Activated T-helper 1 cell treated with anti-CD3 and anti-CD28 coated beads, Interleukin-12 subunit alpha, Interleukin-12 subunit beta, Interleukin-2, Interleukin-4 antibody, amounts not matched to agents 30 ng/mL and 10 ng/mL and 1 ng/mL, durations not matched to agents 14 hours and 24 hours and 36 hours (primary cell): Measurements from ENCODE around the gene FAM131A. TPM values are rescaled to one million over a fixed set of nuclear protein-coding genes. Genes with fewer than 3 reads are reported as not detected.

Experiments used
- DNase-seq: peaks from one replicate; pipeline ENCODE4 v3.0.0; 2021; ENCODE audit warnings: low spot score
- H3K27ac Mint-ChIP-seq: one replicate; pipeline ENCODE4 v1.8.0; 2021; ENCODE audit warnings: mild to moderate bottlenecking, mixed read lengths
- H3K27me3 Mint-ChIP-seq: one replicate; pipeline ENCODE4 v1.8.0; 2022; ENCODE audit warnings: mild to moderate bottlenecking, moderate library complexity, mixed read lengths; ENCODE audit not compliant: insufficient read depth
- H3K36me3 Mint-ChIP-seq: one replicate; pipeline ENCODE4 v1.8.0; 2021; ENCODE audit warnings: low read depth, mixed read lengths
- H3K4me1 Mint-ChIP-seq: one replicate; pipeline ENCODE4 v1.8.0; 2021; ENCODE audit warnings: low read depth, mixed read lengths
- H3K4me3 Mint-ChIP-seq: one replicate; pipeline ENCODE4 v1.8.0; 2021; ENCODE audit warnings: mild to moderate bottlenecking, moderate library complexity, mixed read lengths
- H3K9me3 Mint-ChIP-seq: one replicate; pipeline ENCODE4 v1.8.0; 2021; ENCODE audit warnings: mixed read lengths
- intact Hi-C: fragments of 100-400 bp; cut with micrococcal nuclease; formaldehyde crosslinking; loops from one replicate; pipeline ENCODE4 v1.15.1; 2024
- total RNA-seq: library from RNA; stranded (reverse); gene quantifications from 2 replicates; pipeline ENCODE4 v1.2.3, GENCODE V29; 2022

Gene FAM131A, protein sequence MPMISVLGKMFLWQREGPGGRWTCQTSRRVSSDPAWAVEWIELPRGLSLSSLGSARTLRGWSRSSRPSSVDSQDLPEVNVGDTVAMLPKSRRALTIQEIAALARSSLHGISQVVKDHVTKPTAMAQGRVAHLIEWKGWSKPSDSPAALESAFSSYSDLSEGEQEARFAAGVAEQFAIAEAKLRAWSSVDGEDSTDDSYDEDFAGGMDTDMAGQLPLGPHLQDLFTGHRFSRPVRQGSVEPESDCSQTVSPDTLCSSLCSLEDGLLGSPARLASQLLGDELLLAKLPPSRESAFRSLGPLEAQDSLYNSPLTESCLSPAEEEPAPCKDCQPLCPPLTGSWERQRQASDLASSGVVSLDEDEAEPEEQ
- 7.5 and 9.2 TPM in 2 replicates for total RNA-seq

DNA sequence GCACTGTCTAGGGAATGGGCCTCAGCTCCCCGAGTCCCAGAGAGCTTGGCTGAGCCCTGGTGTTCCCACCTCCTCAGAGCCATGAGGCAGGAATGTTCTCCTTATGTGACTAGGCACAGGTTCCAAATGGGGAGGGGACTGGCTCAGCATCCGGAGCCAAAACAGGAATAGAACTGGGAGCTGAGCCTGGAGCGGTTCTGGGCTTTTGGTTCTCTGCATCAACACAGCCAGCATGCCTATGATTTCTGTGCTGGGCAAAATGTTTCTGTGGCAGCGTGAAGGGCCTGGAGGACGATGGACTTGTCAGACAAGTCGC lies at the start of gene FAM131A:
Gene FAM131A, plus strand, starts transcription at position 202 of the 316 bp plus-strand sequence. Its CDS starts 31 bp downstream, at position 233.
- no peaks in the 10 kb centered on the region for H3K9me3 Mint-ChIP-seq
- H3K36me3 Mint-ChIP-seq: peaks cover 34% of the 10 kb centered on the region
- DNase-seq: no peak
- peak within 1 kb of the TSS; percentile 88 for H3K27ac Mint-ChIP-seq
- H3K27me3 Mint-ChIP-seq: peaks cover 2% of the 10 kb centered on the region
- H3K4me1 Mint-ChIP-seq: peaks cover 61% of the 10 kb centered on the region
- intact Hi-C loops: no loop called here
- peak within 1 kb of the TSS; percentile 87 for H3K4me3 Mint-ChIP-seq

DNA sequence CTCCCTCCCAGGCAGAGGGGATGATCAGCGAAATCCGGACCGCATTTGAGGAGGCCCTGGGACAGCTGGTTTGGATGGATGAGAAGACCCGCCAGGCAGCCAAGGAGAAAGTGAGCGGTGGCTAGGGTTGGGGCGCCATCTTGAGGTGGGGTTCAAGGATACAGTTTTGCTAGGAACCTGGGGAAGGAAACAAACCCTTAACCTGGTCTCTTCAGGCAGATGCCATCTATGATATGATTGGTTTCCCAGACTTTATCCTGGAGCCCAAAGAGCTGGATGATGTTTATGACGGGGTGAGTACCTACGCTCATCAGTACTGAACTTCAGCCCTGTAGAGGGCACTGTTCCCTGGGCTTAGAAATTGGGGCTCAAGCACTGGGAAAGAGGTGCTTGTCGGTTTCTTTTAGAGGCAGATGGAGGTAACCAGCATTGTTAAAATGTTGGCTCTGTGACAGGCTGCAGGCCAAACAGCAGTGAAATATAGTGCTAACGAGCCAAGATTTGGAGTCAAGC lies 47.9 kb upstream of the FAM131A start:
- DNase-seq: peak; percentile 46
- no peaks in the 10 kb centered on the region for H3K9me3 Mint-ChIP-seq
- H3K27ac Mint-ChIP-seq: no peak overlapping the region
- peaks cover 10% of the 10 kb centered on the region for H3K27me3 Mint-ChIP-seq
- H3K36me3 Mint-ChIP-seq: no peaks in the 10 kb centered on the region
- no peak overlapping the region for H3K4me3 Mint-ChIP-seq
- intact Hi-C loops: loop anchor here (1.0 to 2.0 kb wide), 4 partner anchors 39 to 394 kb away; partner anchors contain the start of gene ABCC5
- peaks cover 7% of the 10 kb centered on the region for H3K4me1 Mint-ChIP-seq

DNA sequence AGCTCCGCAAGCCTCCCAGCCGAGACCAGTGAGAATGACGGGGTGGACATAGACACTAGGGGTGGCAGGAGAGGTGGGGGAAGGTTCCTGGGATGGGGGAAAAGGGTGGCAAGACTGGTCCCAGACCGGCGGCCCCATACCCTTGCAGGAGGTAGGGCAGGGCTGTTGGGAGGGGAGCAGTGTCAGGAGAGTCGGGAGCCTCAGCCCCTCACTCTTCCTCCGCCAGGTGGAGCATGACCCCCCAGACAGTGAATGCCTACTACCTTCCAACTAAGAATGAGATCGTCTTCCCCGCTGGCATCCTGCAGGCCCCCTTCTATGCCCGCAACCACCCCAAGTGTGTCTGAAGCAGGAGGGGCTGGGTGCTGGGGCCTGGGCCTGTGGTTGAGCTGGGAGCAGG lies 47.1 kb upstream of the FAM131A start:
- DNase-seq: no peak
- Mint-ChIP-seq H3K27ac (no peak overlapping the region), H3K27me3 (peaks cover 10% of the 10 kb centered on the region), H3K36me3 (no peaks in the 10 kb centered on the region), H3K4me1 (peaks cover 7% of the 10 kb centered on the region), H3K4me3 (no peak overlapping the region), H3K9me3 (no peaks in the 10 kb centered on the region)
- intact Hi-C loops: loop anchor here (10.0 kb wide), 1 partner anchor 846 kb away; no protein-coding TSS in a partner anchor

DNA sequence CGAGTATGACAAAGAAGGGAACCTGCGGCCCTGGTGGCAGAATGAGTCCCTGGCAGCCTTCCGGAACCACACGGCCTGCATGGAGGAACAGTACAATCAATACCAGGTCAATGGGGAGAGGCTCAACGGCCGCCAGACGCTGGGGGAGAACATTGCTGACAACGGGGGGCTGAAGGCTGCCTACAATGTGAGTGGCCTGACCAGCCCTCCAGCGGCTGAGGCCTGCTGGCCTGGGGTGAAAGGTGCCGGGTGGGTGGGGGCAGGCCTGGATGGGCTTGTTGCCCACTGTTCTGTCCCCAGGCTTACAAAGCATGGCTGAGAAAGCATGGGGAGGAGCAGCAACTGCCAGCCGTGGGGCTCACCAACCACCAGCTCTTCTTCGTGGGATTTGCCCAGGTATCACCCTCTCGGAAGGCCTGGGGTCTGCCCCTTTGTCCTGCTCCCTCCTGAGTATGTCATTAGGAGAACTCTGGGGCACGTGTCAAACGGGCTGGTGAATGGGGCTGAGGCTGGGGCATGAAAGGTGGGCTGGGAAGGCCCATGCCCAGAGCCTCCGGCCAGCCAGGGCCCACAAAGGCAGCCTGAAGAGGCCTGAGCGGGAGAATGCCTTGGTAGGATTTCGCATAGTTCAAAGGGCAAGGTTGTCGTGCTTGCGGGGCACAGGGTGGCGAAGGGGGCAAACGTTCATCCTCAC lies 46.2 kb upstream of the FAM131A start:
- no peaks in the 10 kb centered on the region for H3K36me3 Mint-ChIP-seq
- H3K27ac Mint-ChIP-seq: no peak overlapping the region
- peaks cover 7% of the 10 kb centered on the region for H3K4me1 Mint-ChIP-seq
- no peaks in the 10 kb centered on the region for H3K9me3 Mint-ChIP-seq
- peaks cover 10% of the 10 kb centered on the region for H3K27me3 Mint-ChIP-seq
- no peak for DNase-seq
- intact Hi-C loops: loop anchor here (10.0 kb wide), 1 partner anchor 846 kb away; no protein-coding TSS in a partner anchor
- H3K4me3 Mint-ChIP-seq: no peak overlapping the region

DNA sequence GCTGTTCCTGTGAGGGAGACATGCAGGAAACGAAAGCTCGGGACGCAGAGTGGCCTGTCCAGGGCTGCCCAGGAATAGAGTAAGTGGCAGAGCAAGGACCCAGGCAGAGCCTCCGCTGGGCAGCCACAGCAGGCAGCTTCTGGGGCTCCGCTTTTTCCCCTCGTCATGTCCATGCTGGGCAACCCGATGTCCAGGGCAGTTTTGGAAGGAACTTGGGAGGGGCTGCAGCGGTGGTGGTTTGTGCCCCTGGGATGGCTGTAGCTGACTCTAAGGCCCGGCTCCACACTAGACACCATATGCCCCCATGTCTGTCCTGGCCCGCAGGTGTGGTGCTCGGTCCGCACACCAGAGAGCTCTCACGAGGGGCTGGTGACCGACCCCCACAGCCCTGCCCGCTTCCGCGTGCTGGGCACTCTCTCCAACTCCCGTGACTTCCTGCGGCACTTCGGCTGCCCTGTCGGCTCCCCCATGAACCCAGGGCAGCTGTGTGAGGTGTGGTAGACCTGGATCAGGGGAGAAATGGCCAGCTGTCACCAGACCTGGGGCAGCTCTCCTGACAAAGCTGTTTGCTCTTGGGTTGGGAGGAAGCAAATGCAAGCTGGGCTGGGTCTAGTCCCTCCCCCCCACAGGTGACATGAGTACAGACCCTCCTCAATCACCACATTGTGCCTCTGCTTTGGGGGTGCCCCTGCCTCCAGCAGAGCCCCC lies 45.5 kb upstream of the FAM131A start:
- intact Hi-C loops: loop anchor here (10.0 kb wide), 1 partner anchor 847 kb away; no protein-coding TSS in a partner anchor
- DNase-seq: no peak
- H3K36me3 Mint-ChIP-seq: no peaks in the 10 kb centered on the region
- peaks cover 7% of the 10 kb centered on the region for H3K4me1 Mint-ChIP-seq
- H3K9me3 Mint-ChIP-seq: no peaks in the 10 kb centered on the region
- no peak overlapping the region for H3K27ac Mint-ChIP-seq
- no peak overlapping the region for H3K4me3 Mint-ChIP-seq
- H3K27me3 Mint-ChIP-seq: peaks cover 11% of the 10 kb centered on the region

DNA sequence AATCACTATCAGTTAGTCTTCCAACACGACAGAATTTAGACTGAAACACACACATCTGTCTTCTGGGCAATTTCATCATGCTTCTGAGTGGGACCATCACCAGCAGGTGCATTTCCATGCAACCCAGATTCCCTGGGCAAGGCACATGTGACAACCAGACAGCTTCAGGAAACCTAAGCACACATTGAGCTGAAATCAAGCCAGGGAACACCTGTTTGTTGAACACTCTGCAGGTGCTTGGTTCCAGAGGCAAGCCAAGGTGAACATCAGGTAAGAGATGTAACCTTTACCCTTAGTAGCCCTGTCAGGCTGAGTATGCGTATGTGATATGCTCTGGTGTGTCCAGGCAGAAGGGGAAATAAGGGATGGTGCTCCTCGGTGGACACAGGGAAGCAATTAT lies 41.6 kb upstream of the FAM131A start:
- Mint-ChIP-seq H3K36me3 (peaks cover 13% of the 10 kb centered on the region), H3K27me3 (peaks cover 8% of the 10 kb centered on the region), H3K27ac (no peak overlapping the region), H3K9me3 (no peaks in the 10 kb centered on the region), H3K4me3 (no peak overlapping the region), H3K4me1 (peaks cover 17% of the 10 kb centered on the region)
- DNase-seq: no peak
- intact Hi-C loops: loop anchor here (10.0 kb wide), 1 partner anchor 851 kb away; no protein-coding TSS in a partner anchor

DNA sequence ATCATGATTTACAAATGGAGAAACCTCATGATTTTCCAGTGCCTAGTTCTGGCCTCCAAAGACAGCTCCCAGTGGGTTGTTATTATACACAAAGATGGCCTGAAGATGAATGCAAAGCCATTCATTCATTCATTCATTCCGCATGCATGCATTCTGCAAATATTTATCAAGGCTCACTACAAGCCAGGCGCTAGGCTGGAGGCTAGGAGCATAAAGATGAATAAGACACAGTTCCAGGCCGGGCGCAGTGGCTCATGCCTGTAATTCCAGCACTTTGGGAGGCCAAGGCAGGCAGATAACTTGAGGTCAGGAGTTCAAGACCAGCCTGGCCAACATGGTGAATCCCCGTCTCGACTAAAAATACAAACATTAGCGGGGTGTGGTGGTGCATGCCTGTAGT lies 40.8 kb upstream of the FAM131A start:
- Mint-ChIP-seq H3K4me3 (peak overlapping the region; percentile 53), H3K36me3 (peaks cover 18% of the 10 kb centered on the region), H3K27ac (peak overlapping the region; percentile 29), H3K4me1 (peaks cover 21% of the 10 kb centered on the region), H3K9me3 (no peaks in the 10 kb centered on the region), H3K27me3 (peaks cover 8% of the 10 kb centered on the region)
- intact Hi-C loops: loop anchor here (10.0 kb wide), 1 partner anchor 852 kb away; no protein-coding TSS in a partner anchor
- no peak for DNase-seq

DNA sequence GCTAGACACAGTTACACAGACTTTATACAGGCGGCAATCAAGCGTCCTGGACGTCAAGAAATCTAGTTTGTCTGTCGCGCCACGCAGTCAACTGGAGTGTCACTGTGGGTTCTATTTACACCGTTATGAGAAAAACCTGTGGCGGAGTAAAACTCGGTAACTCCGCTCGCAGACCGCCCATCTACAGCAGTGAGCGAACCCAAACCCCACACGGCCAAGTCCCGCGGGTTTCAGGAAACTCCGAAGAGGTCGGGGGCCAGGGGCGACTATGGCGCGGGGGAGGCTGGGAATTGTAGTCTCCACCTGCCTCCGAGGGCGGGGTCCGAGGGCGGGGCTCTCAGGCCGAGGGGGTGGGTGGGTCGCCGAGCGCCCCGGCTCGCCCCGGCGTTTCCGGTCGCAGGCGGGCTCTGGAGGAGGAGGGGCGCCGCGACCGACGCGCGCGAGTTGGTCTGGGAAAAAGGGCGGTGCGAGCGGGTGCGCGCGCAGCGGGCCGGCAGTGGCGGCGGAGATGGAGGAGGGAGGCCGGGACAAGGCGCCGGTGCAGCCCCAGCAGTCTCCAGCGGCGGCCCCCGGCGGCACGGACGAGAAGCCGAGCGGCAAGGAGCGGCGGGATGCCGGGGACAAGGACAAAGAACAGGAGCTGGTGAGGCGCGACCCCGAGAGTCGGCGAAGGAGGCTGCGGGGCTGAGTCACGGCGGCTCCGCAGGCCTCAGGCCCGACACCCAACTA lies 38.5 kb upstream of the FAM131A start, which contains the start of gene PSMD2:
Gene PSMD2, plus strand, starts transcription at position 483 of the 729 bp plus-strand sequence. Its CDS starts 26 bp downstream, at position 509.
- H3K27me3 Mint-ChIP-seq: peaks cover 4% of the 10 kb centered on the region
- intact Hi-C loops: loop anchor here (1.0 to 10.0 kb wide), 10 partner anchors 15 to 854 kb away; partner anchors contain the start of genes ABCF3, AP2M1, CAMK2N2 and EEF1AKMT4
- H3K9me3 Mint-ChIP-seq: no peaks in the 10 kb centered on the region
- H3K4me3 Mint-ChIP-seq: peak within 1 kb of the TSS; percentile 92
- DNase-seq: peak; percentile 95
- peaks cover 36% of the 10 kb centered on the region for H3K36me3 Mint-ChIP-seq
- H3K4me1 Mint-ChIP-seq: peaks cover 23% of the 10 kb centered on the region
- peak within 1 kb of the TSS; percentile 85 for H3K27ac Mint-ChIP-seq

DNA sequence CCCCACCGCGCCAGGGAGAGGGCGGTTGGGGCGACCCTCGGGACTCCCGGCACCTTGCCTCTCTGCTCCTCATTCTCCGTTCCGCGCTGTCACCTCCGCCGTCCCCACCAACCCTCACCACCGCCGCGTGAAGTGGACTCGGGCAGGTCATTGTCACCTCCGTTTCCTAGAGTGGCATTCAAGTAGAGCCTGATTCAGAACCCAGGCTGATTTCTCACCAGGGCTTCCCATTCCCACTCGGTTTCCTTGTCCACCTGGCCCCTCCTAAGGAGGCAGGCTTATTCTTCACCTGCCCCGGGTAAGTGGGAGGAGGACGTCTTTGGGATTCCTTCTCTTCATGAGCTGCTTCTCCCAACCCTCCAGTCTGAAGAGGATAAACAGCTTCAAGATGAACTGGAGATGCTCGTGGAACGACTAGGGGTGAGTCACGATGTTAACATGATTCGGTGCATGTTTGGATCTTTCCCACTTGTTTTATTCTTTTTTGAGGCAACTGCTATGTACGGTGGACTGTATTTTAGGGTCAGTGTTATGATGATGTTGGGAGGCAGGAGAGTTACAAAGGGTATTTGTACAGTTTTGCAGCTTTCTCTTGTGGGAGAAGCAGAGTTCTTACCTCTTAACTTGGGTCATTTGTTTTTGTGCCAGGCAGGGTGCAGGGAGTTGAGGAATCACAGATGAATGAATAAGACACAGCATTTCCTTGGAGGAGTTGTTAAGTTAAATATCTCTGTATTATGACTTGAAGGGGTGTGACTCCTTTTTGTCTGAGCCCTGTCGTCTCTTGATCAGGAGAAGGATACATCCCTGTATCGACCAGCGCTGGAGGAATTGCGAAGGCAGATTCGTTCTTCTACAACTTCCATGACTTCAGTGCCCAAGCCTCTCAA lies 37.7 kb upstream of the FAM131A start:
- intact Hi-C loops: loop anchor here (1.0 to 10.0 kb wide), 10 partner anchors 15 to 855 kb away; partner anchors contain the start of genes ABCF3, AP2M1, CAMK2N2 and EEF1AKMT4
- H3K36me3 Mint-ChIP-seq: peaks cover 40% of the 10 kb centered on the region
- H3K4me1 Mint-ChIP-seq: peaks cover 28% of the 10 kb centered on the region
- no peaks in the 10 kb centered on the region for H3K9me3 Mint-ChIP-seq
- peak overlapping the region; percentile 92 for H3K4me3 Mint-ChIP-seq
- DNase-seq: no peak
- H3K27ac Mint-ChIP-seq: peak overlapping the region; percentile 54
- peaks cover 4% of the 10 kb centered on the region for H3K27me3 Mint-ChIP-seq

DNA sequence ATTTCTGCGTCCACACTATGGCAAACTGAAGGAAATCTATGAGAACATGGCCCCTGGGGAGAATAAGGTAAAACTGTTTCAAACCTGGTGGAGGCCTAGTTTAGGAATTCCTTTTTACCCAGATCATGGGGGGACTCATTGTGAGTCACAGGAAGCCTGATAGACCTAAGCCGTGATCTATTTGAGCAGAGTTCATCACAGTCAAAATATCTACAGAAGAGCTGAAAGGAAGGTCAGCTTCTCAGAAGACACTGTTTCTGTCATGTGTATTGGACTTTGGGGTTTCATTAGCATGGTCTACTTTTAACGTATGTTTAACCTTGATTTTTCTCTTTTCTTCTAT lies 37.1 kb upstream of the FAM131A start:
- DNase-seq: no peak
- Mint-ChIP-seq H3K4me1 (peaks cover 28% of the 10 kb centered on the region), H3K36me3 (peaks cover 42% of the 10 kb centered on the region), H3K9me3 (no peaks in the 10 kb centered on the region), H3K27me3 (peaks cover 4% of the 10 kb centered on the region), H3K27ac (no peak overlapping the region), H3K4me3 (peak overlapping the region; percentile 92)
- intact Hi-C loops: no loop called here

DNA sequence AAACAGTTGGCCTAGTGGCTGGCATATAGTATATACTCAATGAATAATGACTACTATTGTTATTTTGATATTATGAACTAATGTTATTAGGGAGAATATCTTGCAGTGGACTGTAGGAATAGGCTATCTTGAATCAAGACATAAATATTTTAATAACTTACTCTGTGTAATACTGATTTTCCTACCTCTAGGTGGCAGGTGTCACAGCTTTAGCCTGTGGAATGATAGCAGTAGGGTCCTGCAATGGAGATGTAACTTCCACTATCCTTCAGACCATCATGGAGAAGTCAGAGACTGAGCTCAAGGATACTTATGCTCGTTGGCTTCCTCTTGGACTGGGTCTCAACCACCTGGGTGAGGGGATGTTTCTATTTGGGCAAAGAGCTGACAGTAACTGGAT lies 31.8 kb upstream of the FAM131A start:
- no peaks in the 10 kb centered on the region for H3K9me3 Mint-ChIP-seq
- DNase-seq: no peak
- no peaks in the 10 kb centered on the region for H3K27me3 Mint-ChIP-seq
- intact Hi-C loops: no loop called here
- H3K36me3 Mint-ChIP-seq: peaks cover 74% of the 10 kb centered on the region
- H3K27ac Mint-ChIP-seq: no peak overlapping the region
- peaks cover 21% of the 10 kb centered on the region for H3K4me1 Mint-ChIP-seq
- no peak overlapping the region for H3K4me3 Mint-ChIP-seq
